Neutrophil (primary cell): ENCODE data around the gene TNFSF9.

Experiments used
- H3K27ac ChIP-seq: fragments of 200-600 bp; sonication (generic); 2 replicates; pipeline ENCODE4 v1.5.1; 2016; ENCODE audit warnings: mild to moderate bottlenecking, moderate library complexity
- H3K27me3 ChIP-seq: fragments of 200-600 bp; sonication (generic); 2 replicates; pipeline ENCODE4 v1.6.0; 2016; ENCODE audit warnings: mild to moderate bottlenecking
- H3K36me3 ChIP-seq: fragments of 200-600 bp; sonication (generic); 2 replicates; pipeline ENCODE4 v1.5.1; 2017
- H3K4me1 ChIP-seq, 2 experiments: fragments of 200-600 bp in 1 of 2; sonication (generic) in 1 of 2; 1 replicate in 1 of 2; 2 replicates in 1 of 2; pipeline versions ENCODE4 v1.5.1 to v1.6.1; 2013 to 2016; ENCODE audit warnings: low read depth in 1 of 2, low read length in 1 of 2, mild to moderate bottlenecking in 1 of 2, moderate library complexity in 1 of 2; ENCODE audit not compliant: control insufficient read depth in 1 of 2, insufficient read depth in 1 of 2
- H3K4me3 ChIP-seq, 2 experiments: fragments of 200-600 bp in 1 of 2; sonication (generic) in 1 of 2; 1 replicate in 1 of 2; 2 replicates in 1 of 2; pipeline ENCODE4 v1.5.1; 2013 to 2016; ENCODE audit warnings: low read depth in 1 of 2, low read length in 1 of 2, mild to moderate bottlenecking in 1 of 2, moderate library complexity in 1 of 2
- H3K9me3 ChIP-seq: fragments of 200-600 bp; sonication (generic); 2 replicates; pipeline ENCODE4 v1.5.1; 2016
- CTCF ChIP-seq: fragments of 200-600 bp; sonication (generic); IDR thresholded peaks from 2 replicates; pipeline ENCODE4 v1.5.1; 2016; ENCODE audit warnings: antibody characterized with exemption

The TNFSF9 gene

GRCh38 chr19:6495947-6496346 is 34.9 kb upstream of the TNFSF9 start:
- Histone ChIP-seq H3K36me3 (no peaks in the 10 kb centered on the region), H3K4me1 (peaks cover 5 to 7% of the 10 kb centered on the region in 2 experiments), H3K27me3 (peaks cover 18% of the 10 kb centered on the region), H3K9me3 (no peaks in the 10 kb centered on the region), H3K4me3 (no peak overlapping the region), H3K27ac (no peak overlapping the region)
- TF ChIP-seq CTCF = no peak

GRCh38 chr19:6498294-6499036 is 32.4 kb upstream of the TNFSF9 start:
- no peak for TF ChIP-seq CTCF
- peak overlapping the region; percentile 31 for H3K27ac ChIP-seq
- no peak overlapping the region for H3K4me3 ChIP-seq
- H3K36me3 ChIP-seq = no peaks in the 10 kb centered on the region
- peaks cover 5 to 7% of the 10 kb centered on the region in 2 experiments for H3K4me1 ChIP-seq
- H3K27me3 ChIP-seq = peaks cover 43% of the 10 kb centered on the region
- H3K9me3 ChIP-seq = no peaks in the 10 kb centered on the region

- peak overlapping the region; percentile 31 for H3K27ac ChIP-seq
- peaks cover 5 to 7% of the 10 kb centered on the region in 2 experiments for H3K4me1 ChIP-seq
- no peaks in the 10 kb centered on the region for H3K9me3 ChIP-seq
- no peak overlapping the region for H3K4me3 ChIP-seq
- peaks cover 50% of the 10 kb centered on the region for H3K27me3 ChIP-seq
- no peaks in the 10 kb centered on the region for H3K36me3 ChIP-seq
- no peak for TF ChIP-seq CTCF
Observed at GRCh38 chr19:6499052-6499790, 31.6 kb upstream of the TNFSF9 start.

- no peak for TF ChIP-seq CTCF
- Histone ChIP-seq H3K9me3 (no peaks in the 10 kb centered on the region), H3K4me3 (no peak overlapping the region), H3K4me1 (peaks cover 5 to 7% of the 10 kb centered on the region in 2 experiments), H3K27me3 (peaks cover 57% of the 10 kb centered on the region), H3K36me3 (no peaks in the 10 kb centered on the region), H3K27ac (no peak overlapping the region)
Observed at GRCh38 chr19:6500837-6501739, 29.7 kb upstream of the TNFSF9 start.
